ENCODE measurements around the gene CHST13. TPM values are rescaled to one million over a fixed set of nuclear protein-coding genes. Genes with fewer than 3 reads are reported as not detected.

CHST13 gene
- polyA plus RNA-seq, 3 donors: 16.6 to 41.8 (median 39.2) TPM

GRCh38 chr3:126573492-126574117, 49.6 kb downstream of the CHST13 start:
- H3K4me3 Mint-ChIP-seq: no peak overlapping the region
- Histone ChIP-seq H3K36me3 (replicated peaks in 1 of 2; ENCODE audit: control insufficient read depth in 1 of 2, insufficient read depth in 2 of 2, low read length in 2 of 2) (no peaks in the 10 kb centered on the region), H3K27me3 (ENCODE audit: control insufficient read depth in 2 of 2, insufficient read depth in 2 of 2, low read length in 2 of 2) (no peaks in the 10 kb centered on the region), H3K4me3 (replicated peaks in 1 of 3; ENCODE audit: low read depth in 2 of 3, low read length in 3 of 3) (no peak overlapping the region), H3K4me2 (replicated peaks; ENCODE audit: extremely low read depth, low read length, poor library complexity, severe bottlenecking) (no peak overlapping the region), H3K79me2 (ENCODE audit: insufficient read depth, low read length) (no peaks in the 10 kb centered on the region), H3K27ac (ENCODE audit: low read depth in 1 of 2, low read length in 2 of 2) (no peak overlapping the region), H3K9me3 (replicated peaks in 1 of 2; ENCODE audit: control insufficient read depth in 1 of 2, insufficient read depth in 1 of 2, low read length in 2 of 2) (no peaks in the 10 kb centered on the region), H2AFZ (ENCODE audit: insufficient read depth, low read depth, low read length, poor library complexity, severe bottlenecking) (no peak overlapping the region), H4K20me1 (ENCODE audit: insufficient read depth, low read length) (no peaks in the 10 kb centered on the region), H3K9ac (ENCODE audit: insufficient read depth, low read length, poor library complexity, severe bottlenecking) (no peak overlapping the region), H3K4me1 (ENCODE audit: control insufficient read depth in 1 of 2, insufficient read depth in 2 of 2, low read length in 2 of 2) (no peaks in the 10 kb centered on the region)
- no peak for DNase-seq
- no peak overlapping the region for H3K27ac Mint-ChIP-seq
- no peaks in the 10 kb centered on the region for H3K36me3 Mint-ChIP-seq
- no peaks in the 10 kb centered on the region for H3K4me1 Mint-ChIP-seq
- no peak for TF ChIP-seq CTCF (IDR thresholded peaks at IDR 0.05)
- 98% methylated on average over 14 of the region's 15 CpGs for WGBS (ENCODE audit: insufficient coverage)
- H3K27me3 Mint-ChIP-seq (ENCODE audit: low read depth in 3 of 3): peaks cover 0 to 3% (median 2%) of the 10 kb centered on the region in 3 donors
- no peaks in the 10 kb centered on the region for H3K9me3 Mint-ChIP-seq
- intact Hi-C loops (cut with micrococcal nuclease): no loop called here

- H3K36me3 Mint-ChIP-seq: no peaks in the 10 kb centered on the region
- intact Hi-C loops (cut with micrococcal nuclease): no loop called here
- H4K20me1 ChIP-seq (ENCODE audit: insufficient read depth, low read length): no peaks in the 10 kb centered on the region
- H3K27me3 Mint-ChIP-seq (ENCODE audit: low read depth in 3 of 3): peaks cover 0 to 6% (median 2%) of the 10 kb centered on the region in 3 donors
- H3K9me3 ChIP-seq (replicated peaks in 1 of 2; ENCODE audit: control insufficient read depth in 1 of 2, insufficient read depth in 1 of 2, low read length in 2 of 2): no peaks in the 10 kb centered on the region
- no peaks in the 10 kb centered on the region for H3K4me1 Mint-ChIP-seq
- no peaks in the 10 kb centered on the region for H3K27me3 ChIP-seq (ENCODE audit: control insufficient read depth in 2 of 2, insufficient read depth in 2 of 2, low read length in 2 of 2)
- no peak overlapping the region for H2AFZ ChIP-seq (ENCODE audit: insufficient read depth, low read depth, low read length, poor library complexity, severe bottlenecking)
- no peak for DNase-seq
- no peak overlapping the region for H3K4me3 Mint-ChIP-seq
- 91% methylated on average over 1 of the region's 2 CpGs for WGBS (ENCODE audit: insufficient coverage)
- peaks cover 0 to 3% (median 0%) of the 10 kb centered on the region in 7 donors for H3K9me3 Mint-ChIP-seq
- H3K36me3 ChIP-seq (replicated peaks in 1 of 2; ENCODE audit: control insufficient read depth in 1 of 2, insufficient read depth in 2 of 2, low read length in 2 of 2): no peaks in the 10 kb centered on the region
- H3K4me1 ChIP-seq (ENCODE audit: control insufficient read depth in 1 of 2, insufficient read depth in 2 of 2, low read length in 2 of 2): no peaks in the 10 kb centered on the region
- H3K27ac ChIP-seq (ENCODE audit: low read depth in 1 of 2, low read length in 2 of 2): no peak overlapping the region
- H3K4me2 ChIP-seq (replicated peaks; ENCODE audit: extremely low read depth, low read length, poor library complexity, severe bottlenecking): no peak overlapping the region
- TF ChIP-seq CTCF (IDR thresholded peaks at IDR 0.05): no peak
- no peak overlapping the region for H3K4me3 ChIP-seq (replicated peaks in 1 of 3; ENCODE audit: low read depth in 2 of 3, low read length in 3 of 3)
- no peak overlapping the region for H3K27ac Mint-ChIP-seq
- H3K79me2 ChIP-seq (ENCODE audit: insufficient read depth, low read length): no peaks in the 10 kb centered on the region
- H3K9ac ChIP-seq (ENCODE audit: insufficient read depth, low read length, poor library complexity, severe bottlenecking): no peak overlapping the region
These were observed 53.3 kb downstream of the CHST13 start for GRCh38 chr3:126577261-126577660.

All from CD14-positive monocyte (primary cell).